ENCODE results near the gene LHFPL6. TPM values are rescaled to one million over a fixed set of nuclear protein-coding genes. Genes with fewer than 3 reads are reported as not detected.

The LHFPL6 gene
- total and polyA plus RNA-seq, 2 experiments from 2014 or later, result 7.8 to 9.5 TPM

DNA sequence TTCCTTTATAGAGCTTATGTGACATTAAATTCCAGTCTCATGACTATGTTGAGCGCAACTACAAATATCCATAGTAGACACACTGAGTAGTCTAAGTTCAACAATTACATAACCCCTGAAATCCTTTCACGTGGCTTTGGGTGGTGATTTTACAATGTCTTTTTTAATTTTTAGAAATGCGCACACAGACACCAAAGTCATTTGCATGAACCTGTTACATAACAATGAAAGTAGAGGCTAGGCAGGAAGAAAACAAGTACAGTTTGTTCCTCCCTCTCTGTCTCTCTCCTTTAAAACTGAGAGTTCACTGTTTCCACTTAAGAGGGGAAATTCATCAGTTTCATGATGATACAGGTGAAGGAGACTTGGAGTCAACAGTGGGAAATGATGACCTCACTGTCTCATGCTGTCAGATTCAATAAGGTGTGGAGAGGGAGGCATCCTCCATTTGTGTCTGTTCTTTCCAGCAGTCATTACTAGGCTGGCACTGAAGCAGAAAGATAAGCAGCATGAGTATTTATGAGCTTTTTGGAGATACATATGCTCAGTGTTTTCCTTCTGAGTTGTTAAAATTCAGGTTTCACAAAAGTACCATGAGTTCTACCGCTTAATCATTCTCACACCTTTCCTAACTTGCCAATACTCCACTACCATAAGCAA, 201.8 kb downstream of the LHFPL6 start:
- Histone ChIP-seq H3K27ac (ENCODE audit: low read depth) (no peak overlapping the region), H3K79me2 (replicated peaks; ENCODE audit: insufficient read depth) (no peaks in the 10 kb centered on the region), H3K4me3 (no peak overlapping the region), H3K27me3 (ENCODE audit: insufficient read depth) (peaks cover 23% of the 10 kb centered on the region), H3K9me2 (ENCODE audit: insufficient read depth) (no peaks in the 10 kb centered on the region), H3K4me1 (ENCODE audit: insufficient read depth) (peaks cover 24% of the 10 kb centered on the region), H3F3A (replicated peaks; ENCODE audit: low read depth) (no peaks in the 10 kb centered on the region), H3K4me2 (peak overlapping the region; percentile 11; the same call in 1 of the 2 replicates), H2AFZ (no peak overlapping the region), H4K20me1 (replicated peaks; ENCODE audit: insufficient read depth) (no peaks in the 10 kb centered on the region), H3K36me3 (ENCODE audit: insufficient read depth) (no peaks in the 10 kb centered on the region)
- no peaks in the 10 kb centered on the region for H3K9me3 Mint-ChIP-seq
- no peak overlapping the region for H3K4me3 Mint-ChIP-seq
- TF ChIP-seq NANOG (IDR thresholded peaks at IDR 0.05; ENCODE audit: borderline replicate concordance), result no peak
- H3K27ac Mint-ChIP-seq, result no peak overlapping the region
- no peaks in the 10 kb centered on the region for H3K36me3 Mint-ChIP-seq (ENCODE audit: low read depth)
- H3K27me3 Mint-ChIP-seq (ENCODE audit: insufficient read depth, low read depth, poor library complexity), result no peaks in the 10 kb centered on the region
- DNase-seq (ENCODE audit: low spot score) (no peak), ATAC-seq (no peak)
- peaks cover 28% of the 10 kb centered on the region for H3K4me1 Mint-ChIP-seq

DNA sequence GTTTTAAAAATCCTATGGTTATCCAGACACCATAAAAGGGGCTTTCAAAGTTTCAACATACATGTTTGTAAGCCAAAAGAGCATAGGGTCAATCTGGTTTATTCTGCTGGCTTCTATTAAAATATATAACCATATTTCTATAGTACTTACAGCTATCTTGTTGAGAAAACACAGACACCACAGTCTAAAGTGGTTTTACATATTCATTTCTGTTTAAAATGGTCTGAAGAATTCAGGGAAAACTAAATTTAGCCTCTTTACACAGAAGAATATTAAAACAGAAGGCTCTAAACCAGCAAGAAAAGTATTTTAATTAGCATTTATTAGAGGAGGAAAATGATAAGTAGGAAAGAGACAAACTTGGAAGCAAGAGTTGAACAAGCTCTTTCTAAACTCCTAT, 203.9 kb downstream of the LHFPL6 start:
- Mint-ChIP-seq H3K27me3 (ENCODE audit: insufficient read depth, low read depth, poor library complexity) (peaks cover 4% of the 10 kb centered on the region), H3K4me1 (peaks cover 12% of the 10 kb centered on the region; the same call in 2 of the 3 replicates)
- TF ChIP-seq EZH2 (IDR thresholded peaks at IDR 0.05; ENCODE audit: low read depth, unreplicated experiment) (no peak), ZNF331 (CRISPR knock-in tag; IDR thresholded peaks at IDR 0.05; ENCODE audit: low read depth) (no peak), EZH2phosphoT487 (IDR thresholded peaks at IDR 0.05; ENCODE audit: unreplicated experiment) (no peak), JUNB (IDR thresholded peaks at IDR 0.05; ENCODE audit: unreplicated experiment) (no peak), ZNF114 (CRISPR knock-in tag; IDR thresholded peaks at IDR 0.05) (no peak), STAT1 (IDR thresholded peaks at IDR 0.05; ENCODE audit: unreplicated experiment) (no peak), POLR2AphosphoS5 (IDR thresholded peaks at IDR 0.05; ENCODE audit: low read depth) (no peak), CREB1 (CRISPR knock-in tag; IDR thresholded peaks at IDR 0.05; ENCODE audit: low read depth) (no peak), NANOG (IDR thresholded peaks at IDR 0.05; ENCODE audit: borderline replicate concordance) (no peak)
- TF ChIP-seq, protein P1, sequence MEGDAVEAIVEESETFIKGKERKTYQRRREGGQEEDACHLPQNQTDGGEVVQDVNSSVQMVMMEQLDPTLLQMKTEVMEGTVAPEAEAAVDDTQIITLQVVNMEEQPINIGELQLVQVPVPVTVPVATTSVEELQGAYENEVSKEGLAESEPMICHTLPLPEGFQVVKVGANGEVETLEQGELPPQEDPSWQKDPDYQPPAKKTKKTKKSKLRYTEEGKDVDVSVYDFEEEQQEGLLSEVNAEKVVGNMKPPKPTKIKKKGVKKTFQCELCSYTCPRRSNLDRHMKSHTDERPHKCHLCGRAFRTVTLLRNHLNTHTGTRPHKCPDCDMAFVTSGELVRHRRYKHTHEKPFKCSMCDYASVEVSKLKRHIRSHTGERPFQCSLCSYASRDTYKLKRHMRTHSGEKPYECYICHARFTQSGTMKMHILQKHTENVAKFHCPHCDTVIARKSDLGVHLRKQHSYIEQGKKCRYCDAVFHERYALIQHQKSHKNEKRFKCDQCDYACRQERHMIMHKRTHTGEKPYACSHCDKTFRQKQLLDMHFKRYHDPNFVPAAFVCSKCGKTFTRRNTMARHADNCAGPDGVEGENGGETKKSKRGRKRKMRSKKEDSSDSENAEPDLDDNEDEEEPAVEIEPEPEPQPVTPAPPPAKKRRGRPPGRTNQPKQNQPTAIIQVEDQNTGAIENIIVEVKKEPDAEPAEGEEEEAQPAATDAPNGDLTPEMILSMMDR (conservative IDR thresholded peaks at IDR 0.05; ENCODE audit: low read depth in 2 of 2), result no peak
- TF ChIP-seq, protein P2, sequence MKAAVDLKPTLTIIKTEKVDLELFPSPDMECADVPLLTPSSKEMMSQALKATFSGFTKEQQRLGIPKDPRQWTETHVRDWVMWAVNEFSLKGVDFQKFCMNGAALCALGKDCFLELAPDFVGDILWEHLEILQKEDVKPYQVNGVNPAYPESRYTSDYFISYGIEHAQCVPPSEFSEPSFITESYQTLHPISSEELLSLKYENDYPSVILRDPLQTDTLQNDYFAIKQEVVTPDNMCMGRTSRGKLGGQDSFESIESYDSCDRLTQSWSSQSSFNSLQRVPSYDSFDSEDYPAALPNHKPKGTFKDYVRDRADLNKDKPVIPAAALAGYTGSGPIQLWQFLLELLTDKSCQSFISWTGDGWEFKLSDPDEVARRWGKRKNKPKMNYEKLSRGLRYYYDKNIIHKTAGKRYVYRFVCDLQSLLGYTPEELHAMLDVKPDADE (IDR thresholded peaks at IDR 0.05), result no peak
- TF ChIP-seq, protein P3, sequence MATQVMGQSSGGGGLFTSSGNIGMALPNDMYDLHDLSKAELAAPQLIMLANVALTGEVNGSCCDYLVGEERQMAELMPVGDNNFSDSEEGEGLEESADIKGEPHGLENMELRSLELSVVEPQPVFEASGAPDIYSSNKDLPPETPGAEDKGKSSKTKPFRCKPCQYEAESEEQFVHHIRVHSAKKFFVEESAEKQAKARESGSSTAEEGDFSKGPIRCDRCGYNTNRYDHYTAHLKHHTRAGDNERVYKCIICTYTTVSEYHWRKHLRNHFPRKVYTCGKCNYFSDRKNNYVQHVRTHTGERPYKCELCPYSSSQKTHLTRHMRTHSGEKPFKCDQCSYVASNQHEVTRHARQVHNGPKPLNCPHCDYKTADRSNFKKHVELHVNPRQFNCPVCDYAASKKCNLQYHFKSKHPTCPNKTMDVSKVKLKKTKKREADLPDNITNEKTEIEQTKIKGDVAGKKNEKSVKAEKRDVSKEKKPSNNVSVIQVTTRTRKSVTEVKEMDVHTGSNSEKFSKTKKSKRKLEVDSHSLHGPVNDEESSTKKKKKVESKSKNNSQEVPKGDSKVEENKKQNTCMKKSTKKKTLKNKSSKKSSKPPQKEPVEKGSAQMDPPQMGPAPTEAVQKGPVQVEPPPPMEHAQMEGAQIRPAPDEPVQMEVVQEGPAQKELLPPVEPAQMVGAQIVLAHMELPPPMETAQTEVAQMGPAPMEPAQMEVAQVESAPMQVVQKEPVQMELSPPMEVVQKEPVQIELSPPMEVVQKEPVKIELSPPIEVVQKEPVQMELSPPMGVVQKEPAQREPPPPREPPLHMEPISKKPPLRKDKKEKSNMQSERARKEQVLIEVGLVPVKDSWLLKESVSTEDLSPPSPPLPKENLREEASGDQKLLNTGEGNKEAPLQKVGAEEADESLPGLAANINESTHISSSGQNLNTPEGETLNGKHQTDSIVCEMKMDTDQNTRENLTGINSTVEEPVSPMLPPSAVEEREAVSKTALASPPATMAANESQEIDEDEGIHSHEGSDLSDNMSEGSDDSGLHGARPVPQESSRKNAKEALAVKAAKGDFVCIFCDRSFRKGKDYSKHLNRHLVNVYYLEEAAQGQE (IDR thresholded peaks at IDR 0.05; ENCODE audit: unreplicated experiment), result no peak

More for the DNA sequence above, 203.9 kb downstream of the LHFPL6 start:
- peaks cover 12% of the 10 kb centered on the region for H3K4me1 ChIP-seq (ENCODE audit: insufficient read depth)
- no peaks in the 10 kb centered on the region for H3K79me2 ChIP-seq (replicated peaks; ENCODE audit: insufficient read depth)
- Mint-ChIP-seq H3K9me3 (no peaks in the 10 kb centered on the region), H3K36me3 (ENCODE audit: low read depth) (no peaks in the 10 kb centered on the region), H3K27ac (no peak overlapping the region), H3K4me3 (no peak overlapping the region)
- DNase-seq (ENCODE audit: low spot score) (no peak), ATAC-seq (no peak)
- no peaks in the 10 kb centered on the region for H3K9me2 ChIP-seq (ENCODE audit: insufficient read depth)
- H3K27ac ChIP-seq (ENCODE audit: low read depth), result no peak overlapping the region
- H3K4me3 ChIP-seq, result no peak overlapping the region
- H3K4me2 ChIP-seq, result no peak overlapping the region
- H4K20me1 ChIP-seq (replicated peaks; ENCODE audit: insufficient read depth), result no peaks in the 10 kb centered on the region
- no peaks in the 10 kb centered on the region for H3F3A ChIP-seq (replicated peaks; ENCODE audit: low read depth)
- H2AFZ ChIP-seq, result no peak overlapping the region
- no peaks in the 10 kb centered on the region for H3K36me3 ChIP-seq (ENCODE audit: insufficient read depth)
- H3K27me3 ChIP-seq (ENCODE audit: insufficient read depth), result peaks cover 43% of the 10 kb centered on the region

Data from GM23338 (cell line).